DOHH2 (cell line): ENCODE data around the gene PRSS3.

Experiments used
- H3F3A ChIP-seq: fragments of 200-600 bp; sonication (generic), shearing (Covaris generic); 2 replicates; pipeline ENCODE4 v1.6.0; 2016; ENCODE audit warnings: antibody characterized with exemption, mild to moderate bottlenecking; ENCODE audit not compliant: control insufficient read depth, insufficient read depth
- H3K27ac ChIP-seq: fragments of 200-600 bp; sonication (generic); 2 replicates; pipeline ENCODE4 v1.5.1; 2014; ENCODE audit warnings: low read depth, mild to moderate bottlenecking, low read length, moderate library complexity
- H3K27me3 ChIP-seq: fragments of 200-600 bp; sonication (generic); 2 replicates; pipeline ENCODE4 v1.6.1; 2014; ENCODE audit warnings: mild to moderate bottlenecking, low read length, mixed read lengths; ENCODE audit not compliant: control insufficient read depth
- H3K36me3 ChIP-seq: fragments of 200-600 bp; sonication (generic); 2 replicates; pipeline ENCODE4 v1.6.1; 2014; ENCODE audit warnings: mild to moderate bottlenecking, low read length, moderate library complexity, mixed read lengths; ENCODE audit not compliant: control insufficient read depth
- H3K4me1 ChIP-seq: fragments of 200-600 bp; sonication (generic); 2 replicates; pipeline ENCODE4 v1.6.1; 2014; ENCODE audit warnings: mild to moderate bottlenecking, low read length, mixed read lengths; ENCODE audit not compliant: control insufficient read depth
- H3K4me2 ChIP-seq: fragments of 200-600 bp; sonication (generic); 2 replicates; pipeline ENCODE4 v1.6.0; 2014; ENCODE audit warnings: mild to moderate bottlenecking, low read length, moderate library complexity
- H3K4me3 ChIP-seq: fragments of 200-600 bp; sonication (generic); 2 replicates; pipeline ENCODE4 v1.5.1; 2014; ENCODE audit warnings: mild to moderate bottlenecking, low read length, mixed read lengths
- H3K79me2 ChIP-seq: fragments of 200-600 bp; sonication (generic); 2 replicates; pipeline ENCODE4 v1.6.1; 2014; ENCODE audit warnings: mild to moderate bottlenecking, low read length, mixed read lengths; ENCODE audit not compliant: control insufficient read depth
- H3K9me2 ChIP-seq: fragments of 200-600 bp; sonication (generic); replicated peaks from 2 replicates; pipeline ENCODE4 v1.6.1; 2014; ENCODE audit warnings: mild to moderate bottlenecking, low read length, mixed read lengths; ENCODE audit not compliant: control insufficient read depth
- H3K9me3 ChIP-seq: fragments of 200-600 bp; sonication (generic); 2 replicates; pipeline ENCODE4 v1.6.1; 2014; ENCODE audit warnings: antibody characterized with exemption, low read length, mixed read lengths; ENCODE audit not compliant: control insufficient read depth, insufficient read depth
- H4K20me1 ChIP-seq: fragments of 200-600 bp; sonication (generic); 2 replicates; pipeline ENCODE4 v1.6.0; 2014; ENCODE audit warnings: low read depth, mild to moderate bottlenecking, antibody characterized with exemption, low read length, moderate library complexity; ENCODE audit not compliant: control insufficient read depth, insufficient read depth
- EZH2phosphoT487 ChIP-seq: fragments of 200-600 bp; sonication (generic); IDR thresholded peaks from 2 replicates; pipeline ENCODE4 v1.6.1; 2017; ENCODE audit warnings: borderline replicate concordance, mild to moderate bottlenecking, antibody characterized with exemption, low read length, moderate library complexity, mixed read lengths
- TF ChIP-seq, protein P1 (sequence below): fragments of 200-600 bp; sonication (generic); IDR thresholded peaks from one replicate; pipeline ENCODE4 v1.5.1; 2014; ENCODE audit warnings: antibody characterized with exemption, mild to moderate bottlenecking, low read depth, low read length; ENCODE audit not compliant: poor library complexity, severe bottlenecking

Gene PRSS3

DNA sequence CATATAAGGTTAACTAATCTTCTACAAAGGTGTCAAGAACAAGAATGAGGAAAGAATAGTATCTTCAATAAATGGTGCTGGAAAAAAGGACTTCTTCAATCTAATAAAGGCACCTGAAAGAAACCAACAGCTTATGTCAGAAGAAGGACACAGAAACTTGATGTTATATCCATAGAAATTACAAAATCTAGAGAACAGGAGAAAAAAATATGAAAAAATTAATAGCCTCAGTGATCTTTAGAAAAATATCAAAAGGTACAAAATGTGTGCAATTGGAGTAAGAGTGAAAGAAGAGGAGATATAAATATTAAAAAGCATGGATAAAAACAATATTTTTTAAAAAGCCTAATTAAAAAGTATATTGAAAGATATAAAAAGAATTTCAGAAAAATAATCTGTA lies 18.8 kb upstream of the PRSS3 start:
- Histone ChIP-seq H3K27me3 (no peaks in the 10 kb centered on the region), H3K4me1 (peaks cover 32% of the 10 kb centered on the region), H3F3A (no peaks in the 10 kb centered on the region), H3K4me3 (peak overlapping the region; percentile 24; the same call in 1 of the 2 replicates), H3K27ac (no peak overlapping the region), H4K20me1 (no peaks in the 10 kb centered on the region), H3K9me2 (no peaks in the 10 kb centered on the region), H3K4me2 (0 out of 2 replicates have a peak overlapping the region, but pooled peaks have one; percentile 10), H3K36me3 (no peaks in the 10 kb centered on the region), H3K9me3 (no peaks in the 10 kb centered on the region), H3K79me2 (no peaks in the 10 kb centered on the region)
- TF ChIP-seq EZH2phosphoT487 = no peak
- TF ChIP-seq, protein P1, sequence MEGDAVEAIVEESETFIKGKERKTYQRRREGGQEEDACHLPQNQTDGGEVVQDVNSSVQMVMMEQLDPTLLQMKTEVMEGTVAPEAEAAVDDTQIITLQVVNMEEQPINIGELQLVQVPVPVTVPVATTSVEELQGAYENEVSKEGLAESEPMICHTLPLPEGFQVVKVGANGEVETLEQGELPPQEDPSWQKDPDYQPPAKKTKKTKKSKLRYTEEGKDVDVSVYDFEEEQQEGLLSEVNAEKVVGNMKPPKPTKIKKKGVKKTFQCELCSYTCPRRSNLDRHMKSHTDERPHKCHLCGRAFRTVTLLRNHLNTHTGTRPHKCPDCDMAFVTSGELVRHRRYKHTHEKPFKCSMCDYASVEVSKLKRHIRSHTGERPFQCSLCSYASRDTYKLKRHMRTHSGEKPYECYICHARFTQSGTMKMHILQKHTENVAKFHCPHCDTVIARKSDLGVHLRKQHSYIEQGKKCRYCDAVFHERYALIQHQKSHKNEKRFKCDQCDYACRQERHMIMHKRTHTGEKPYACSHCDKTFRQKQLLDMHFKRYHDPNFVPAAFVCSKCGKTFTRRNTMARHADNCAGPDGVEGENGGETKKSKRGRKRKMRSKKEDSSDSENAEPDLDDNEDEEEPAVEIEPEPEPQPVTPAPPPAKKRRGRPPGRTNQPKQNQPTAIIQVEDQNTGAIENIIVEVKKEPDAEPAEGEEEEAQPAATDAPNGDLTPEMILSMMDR = no peak

DNA sequence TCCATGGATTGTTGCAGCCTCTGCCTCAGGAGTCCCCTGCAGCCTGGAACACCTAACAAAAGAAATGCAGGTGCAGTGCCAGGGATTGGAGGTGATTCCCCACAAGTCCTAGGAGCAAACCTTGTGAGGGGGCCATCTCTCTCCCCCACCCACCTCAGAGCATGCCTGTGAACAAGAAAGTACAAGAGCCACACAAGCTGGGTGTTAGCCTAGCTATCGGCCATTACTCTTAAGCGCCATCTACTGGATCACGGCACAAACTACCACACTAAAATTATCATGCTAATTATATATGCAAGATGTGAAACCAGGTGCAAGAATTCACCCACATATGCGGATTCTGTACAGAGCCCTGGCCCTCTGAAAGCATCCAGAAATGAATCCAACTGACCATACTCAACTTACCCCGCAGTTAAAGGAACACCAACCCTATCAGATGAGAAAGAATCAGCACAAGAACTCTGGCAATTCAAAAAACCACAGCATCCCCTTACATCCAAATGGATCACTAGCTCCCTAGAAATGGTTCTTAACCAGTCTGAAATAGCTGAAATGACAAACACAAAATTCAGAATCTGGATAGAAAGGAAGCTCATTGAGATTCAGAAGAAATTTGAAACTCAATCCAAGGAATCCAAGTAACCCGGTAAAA lies 16.5 kb upstream of the PRSS3 start:
- H3K9me3 ChIP-seq = no peaks in the 10 kb centered on the region

DNA sequence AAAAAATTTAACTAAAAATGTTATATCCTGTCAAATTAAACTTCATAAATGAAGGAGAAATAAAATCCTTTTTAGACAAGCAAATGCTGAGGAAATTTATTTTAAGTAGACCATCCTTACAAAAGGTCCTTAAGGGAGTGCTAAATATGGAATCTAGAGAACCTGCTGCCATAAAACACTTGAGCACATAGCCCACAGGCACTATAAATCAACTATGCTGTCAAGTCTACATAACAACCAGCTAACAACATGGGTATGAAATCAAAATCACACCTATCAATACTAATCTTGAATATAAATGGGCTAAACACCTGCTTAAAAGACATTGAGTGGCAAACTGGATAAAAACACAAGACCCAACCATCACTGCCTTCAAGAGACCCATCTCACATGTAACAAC lies 15.1 kb upstream of the PRSS3 start:
- Histone ChIP-seq H3K4me1 (peaks cover 69% of the 10 kb centered on the region), H3K4me3 (no peak overlapping the region), H3K9me3 (no peaks in the 10 kb centered on the region), H3K4me2 (no peak overlapping the region), H3K36me3 (no peaks in the 10 kb centered on the region), H3K27ac (no peak overlapping the region), H3F3A (peaks cover 10% of the 10 kb centered on the region), H4K20me1 (no peaks in the 10 kb centered on the region), H3K79me2 (no peaks in the 10 kb centered on the region), H3K9me2 (no peaks in the 10 kb centered on the region), H3K27me3 (no peaks in the 10 kb centered on the region)
- TF ChIP-seq EZH2phosphoT487 = no peak
- TF ChIP-seq, protein P1 = no peak

More for the DNA sequence above, 16.5 kb upstream of the PRSS3 start:
- peak overlapping the region; percentile 58 for H3K4me2 ChIP-seq
- no peaks in the 10 kb centered on the region for H4K20me1 ChIP-seq
- no peaks in the 10 kb centered on the region for H3K27me3 ChIP-seq
- H3K9me2 ChIP-seq = no peaks in the 10 kb centered on the region
- peaks cover 54% of the 10 kb centered on the region for H3K4me1 ChIP-seq
- peak overlapping the region; percentile 40; the same call in 1 of the 2 replicates for H3K27ac ChIP-seq
- H3K36me3 ChIP-seq = no peaks in the 10 kb centered on the region
- peaks cover under 1% of the 10 kb centered on the region for H3F3A ChIP-seq
- H3K79me2 ChIP-seq = no peaks in the 10 kb centered on the region
- H3K4me3 ChIP-seq = peak overlapping the region; percentile 42
- TF ChIP-seq, protein P1 = peak; percentile 86
- TF ChIP-seq EZH2phosphoT487 = no peak
